Measurements from ENCODE around the gene ATP8A1.

DNA sequence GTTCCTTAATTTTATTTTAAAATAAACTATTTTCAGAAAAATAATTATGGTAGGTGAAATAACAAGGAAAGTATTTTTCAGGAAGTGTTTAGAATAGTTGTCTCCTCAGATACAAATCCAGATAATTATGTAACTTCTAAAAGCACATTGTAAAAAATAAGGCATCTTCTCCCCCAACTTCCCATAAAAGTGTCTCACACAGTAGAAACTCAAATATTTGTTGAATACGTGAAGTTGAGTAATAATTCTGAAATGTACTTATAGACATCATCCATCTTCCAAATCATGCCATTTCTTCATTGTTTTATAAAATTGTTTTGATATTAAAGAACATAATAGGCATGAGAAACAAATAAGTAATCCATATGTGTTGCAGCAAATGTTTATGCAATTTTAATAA is 241.6 kb downstream of the ATP8A1 start:
- TF ChIP-seq POLR2A (IDR thresholded peaks at IDR 0.05) = no peak
- TF ChIP-seq, protein P1, sequence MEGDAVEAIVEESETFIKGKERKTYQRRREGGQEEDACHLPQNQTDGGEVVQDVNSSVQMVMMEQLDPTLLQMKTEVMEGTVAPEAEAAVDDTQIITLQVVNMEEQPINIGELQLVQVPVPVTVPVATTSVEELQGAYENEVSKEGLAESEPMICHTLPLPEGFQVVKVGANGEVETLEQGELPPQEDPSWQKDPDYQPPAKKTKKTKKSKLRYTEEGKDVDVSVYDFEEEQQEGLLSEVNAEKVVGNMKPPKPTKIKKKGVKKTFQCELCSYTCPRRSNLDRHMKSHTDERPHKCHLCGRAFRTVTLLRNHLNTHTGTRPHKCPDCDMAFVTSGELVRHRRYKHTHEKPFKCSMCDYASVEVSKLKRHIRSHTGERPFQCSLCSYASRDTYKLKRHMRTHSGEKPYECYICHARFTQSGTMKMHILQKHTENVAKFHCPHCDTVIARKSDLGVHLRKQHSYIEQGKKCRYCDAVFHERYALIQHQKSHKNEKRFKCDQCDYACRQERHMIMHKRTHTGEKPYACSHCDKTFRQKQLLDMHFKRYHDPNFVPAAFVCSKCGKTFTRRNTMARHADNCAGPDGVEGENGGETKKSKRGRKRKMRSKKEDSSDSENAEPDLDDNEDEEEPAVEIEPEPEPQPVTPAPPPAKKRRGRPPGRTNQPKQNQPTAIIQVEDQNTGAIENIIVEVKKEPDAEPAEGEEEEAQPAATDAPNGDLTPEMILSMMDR (IDR thresholded peaks at IDR 0.05 in 8 of 11, conservative IDR thresholded peaks at IDR 0.05 in 3 of 11) = no peak
